Muscle of leg (tissue), 11 donors: Measurements from ENCODE around the gene SNURF. TPM values are rescaled to one million over a fixed set of nuclear protein-coding genes. Genes with fewer than 3 reads are reported as not detected.
"Not testable (repeated sequence)": the region's sequence is repeated elsewhere in the genome, so short reads cannot be mapped to it uniquely, and the experiment has no call there.

ENCODE experiments used
- DNase-seq: peaks from one replicate; pipeline ENCODE4 v3.0.0; 2013
- H3K27ac ChIP-seq: one replicate; pipeline ENCODE4 v1.5.1; 2013; ENCODE audit warnings: mild to moderate bottlenecking, low read length, control low read depth
- H3K27me3 ChIP-seq: one replicate; pipeline ENCODE4 v1.6.1; 2013; ENCODE audit warnings: low read length; ENCODE audit not compliant: control insufficient read depth, insufficient read depth
- H3K36me3 ChIP-seq: one replicate; pipeline ENCODE4 v1.6.1; 2013; ENCODE audit warnings: low read length; ENCODE audit not compliant: control insufficient read depth, insufficient read depth
- H3K4me1 ChIP-seq: one replicate; pipeline ENCODE4 v1.6.1; 2013; ENCODE audit warnings: low read length; ENCODE audit not compliant: control insufficient read depth, insufficient read depth
- H3K4me3 ChIP-seq: one replicate; pipeline ENCODE4 v1.5.1; 2013; ENCODE audit warnings: low read length, control low read depth
- H3K9me3 ChIP-seq: replicated peaks from 2 replicates; pipeline ENCODE4 v1.6.1; 2013; ENCODE audit warnings: low read depth, low read length; ENCODE audit not compliant: control insufficient read depth
- WGBS: methylation state at CpG from one replicate; pipeline ENCODE4 v1.1.5; 2013; ENCODE audit warnings: missing lambda C conversion rate; ENCODE audit not compliant: insufficient coverage; 5-methylcytosine and 5-hydroxymethylcytosine counted together
- polyA plus RNA-seq, 8 donors: library from polyadenylated mRNA; unstranded; fragments of 120-200 nt; gene quantifications; one replicate each; pipeline versions ENCODE4 v1.2.1 to v1.2.3, GENCODE V29; 2013; ENCODE audit warnings: inconsistent platforms in 1 of 8, low replicate concordance in 1 of 8; ENCODE audit not compliant: insufficient read length in 8 of 8, insufficient read depth in 1 of 8
- total RNA-seq: library from RNA; stranded (reverse); fragments of 120-200 nt; gene quantifications from one replicate; pipeline ENCODE4 v1.2.4, GENCODE V29; 2013

SNURF gene
- total and polyA plus RNA-seq, 9 donors: 8.4 to 37.9 (median 16.7) TPM

DNA sequence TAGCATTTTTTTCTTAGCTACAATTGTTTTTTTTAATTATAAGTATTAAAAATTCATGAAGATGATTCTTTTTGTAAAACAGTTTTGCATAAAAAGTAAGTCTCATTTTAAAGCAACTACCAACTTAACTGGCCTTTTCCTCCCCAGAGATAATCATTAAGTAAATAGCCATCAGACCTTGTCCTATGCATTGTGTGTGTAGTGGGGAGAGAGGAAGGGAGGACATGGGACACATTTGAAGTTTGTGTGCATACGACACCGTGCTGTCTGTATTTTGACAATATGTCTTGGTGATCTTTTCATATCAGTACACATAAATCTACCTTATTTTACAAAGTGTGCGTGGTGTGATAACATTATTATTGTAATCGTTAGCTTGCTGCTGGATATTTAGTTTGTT, 8.1 kb downstream of the SNURF start:
- H3K36me3 ChIP-seq: peaks cover 15% of the 10 kb centered on the region
- WGBS: no CpG with 5 or more reads among the region's 4 CpGs
- no peak for DNase-seq
- H3K4me1 ChIP-seq: no peaks in the 10 kb centered on the region
- H3K27me3 ChIP-seq: no peaks in the 10 kb centered on the region
- peaks cover 5% of the 10 kb centered on the region for H3K9me3 ChIP-seq
- no peak overlapping the region for H3K4me3 ChIP-seq
- no peak overlapping the region for H3K27ac ChIP-seq

DNA sequence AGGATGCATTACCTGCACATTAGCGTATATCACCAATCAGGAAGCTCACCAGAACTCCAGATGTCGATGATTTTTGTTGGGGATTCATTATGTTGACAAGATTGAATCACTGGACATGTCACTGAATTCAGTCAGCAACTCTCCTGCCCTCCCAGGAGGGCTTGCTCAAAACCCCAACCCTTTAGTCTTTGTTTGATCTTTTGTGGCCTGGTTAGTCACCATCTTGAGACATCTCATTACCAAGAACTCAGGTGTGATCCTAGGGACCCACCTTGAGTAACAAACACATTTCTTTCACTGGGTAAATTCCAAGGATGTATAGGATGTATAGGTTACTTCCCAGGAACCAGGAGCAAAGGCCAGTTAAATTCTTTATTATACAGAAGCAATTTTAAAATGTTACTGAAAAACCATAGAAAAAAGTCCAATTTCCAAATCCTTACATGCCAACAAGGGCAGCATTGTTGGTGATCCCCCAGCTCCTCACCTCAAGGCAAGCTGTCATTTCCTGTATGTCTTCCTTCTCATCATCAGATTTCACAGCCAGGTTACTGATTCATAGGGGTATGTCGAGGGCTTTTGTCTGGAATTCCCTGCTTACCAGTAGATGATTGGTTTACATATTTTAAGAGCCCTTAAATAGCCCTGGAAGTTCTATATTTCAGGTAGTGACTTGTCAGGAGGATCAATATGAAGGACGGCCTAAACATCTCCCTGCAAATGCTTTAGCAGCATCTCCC, 11.7 kb downstream of the SNURF start:
- H3K9me3 ChIP-seq: peaks cover 5% of the 10 kb centered on the region
- H3K4me3 ChIP-seq: no peak overlapping the region
- no peak for DNase-seq
- H3K36me3 ChIP-seq: peaks cover 15% of the 10 kb centered on the region
- no CpG with 5 or more reads among the region's 4 CpGs for WGBS
- H3K4me1 ChIP-seq: no peaks in the 10 kb centered on the region
- H3K27me3 ChIP-seq: no peaks in the 10 kb centered on the region
- no peak overlapping the region for H3K27ac ChIP-seq

- peaks cover 5% of the 10 kb centered on the region for H3K9me3 ChIP-seq
- WGBS: no CpG with 5 or more reads among the region's 3 CpGs
- no peak overlapping the region for H3K4me3 ChIP-seq
- no peaks in the 10 kb centered on the region for H3K4me1 ChIP-seq
- H3K36me3 ChIP-seq: peaks cover 21% of the 10 kb centered on the region
- no peak for DNase-seq
- H3K27ac ChIP-seq: no peak overlapping the region
- no peaks in the 10 kb centered on the region for H3K27me3 ChIP-seq
Observed at GRCh38 chr15:24971052-24971451, 16.3 kb downstream of the SNURF start.

DNA sequence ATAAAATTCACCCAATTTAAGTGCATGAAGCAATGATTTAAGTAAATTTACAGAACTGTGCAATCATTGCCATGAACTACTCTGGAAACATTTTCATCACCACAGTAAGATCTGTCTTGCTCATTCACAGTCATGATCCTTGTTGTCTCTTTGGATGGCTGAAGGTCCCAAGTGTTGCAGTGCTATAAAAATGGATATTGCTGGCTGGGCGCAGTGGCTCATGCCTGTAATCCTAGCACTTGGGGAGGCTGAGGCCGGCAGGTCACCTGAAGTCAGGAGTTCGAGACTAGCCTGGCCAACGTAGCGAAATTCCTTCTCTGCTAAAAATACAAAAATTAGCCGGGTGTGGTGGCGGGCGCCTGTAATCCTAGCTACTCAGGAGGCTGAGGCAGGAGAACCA, 17.0 kb downstream of the SNURF start:
- Histone ChIP-seq H3K9me3 (peaks cover 5% of the 10 kb centered on the region), H3K36me3 (peaks cover 19% of the 10 kb centered on the region), H3K27ac (no peak overlapping the region), H3K27me3 (no peaks in the 10 kb centered on the region), H3K4me3 (no peak overlapping the region), H3K4me1 (no peaks in the 10 kb centered on the region)
- DNase-seq: no peak
- 94% methylated on average over 6 of the region's 8 CpGs for WGBS

DNA sequence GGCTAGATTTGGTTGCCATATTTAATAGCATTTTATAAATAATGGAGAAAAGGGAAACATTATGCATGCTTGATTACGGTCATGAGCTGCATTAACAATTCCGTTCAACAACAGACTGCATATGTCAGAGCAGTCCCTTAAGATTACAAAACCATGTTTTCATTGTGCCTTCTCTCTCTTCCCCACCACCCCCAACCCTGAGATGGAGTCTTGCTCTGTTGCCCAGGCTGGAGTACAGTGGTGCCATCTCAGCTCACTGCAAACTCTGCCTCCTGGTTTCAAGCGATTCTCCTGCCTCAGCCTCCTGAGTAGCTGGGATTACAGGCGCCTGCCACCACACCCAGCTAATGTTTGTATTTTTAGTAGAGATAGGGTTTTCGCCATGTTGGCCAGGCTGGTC, 17.9 kb downstream of the SNURF start:
- H3K36me3 ChIP-seq: peaks cover 22% of the 10 kb centered on the region
- H3K27ac ChIP-seq: not testable (repeated sequence)
- WGBS: no CpG with 5 or more reads among the region's 5 CpGs

GRCh38 chr15:24976932-24977331, 22.1 kb downstream of the SNURF start:
- WGBS: 84% methylated on average over 3 of the region's 3 CpGs
- Histone ChIP-seq H3K9me3 (peaks cover 2% of the 10 kb centered on the region), H3K27me3 (no peaks in the 10 kb centered on the region), H3K4me1 (no peaks in the 10 kb centered on the region), H3K36me3 (peaks cover 27% of the 10 kb centered on the region), H3K4me3 (no peak overlapping the region), H3K27ac (no peak overlapping the region)
- no peak for DNase-seq

More for the DNA sequence above, 17.9 kb downstream of the SNURF start:
- H3K4me1 ChIP-seq, H3K4me3 ChIP-seq, H3K9me3 ChIP-seq, DNase-seq, H3K27me3 ChIP-seq: not testable (repeated sequence)

DNA sequence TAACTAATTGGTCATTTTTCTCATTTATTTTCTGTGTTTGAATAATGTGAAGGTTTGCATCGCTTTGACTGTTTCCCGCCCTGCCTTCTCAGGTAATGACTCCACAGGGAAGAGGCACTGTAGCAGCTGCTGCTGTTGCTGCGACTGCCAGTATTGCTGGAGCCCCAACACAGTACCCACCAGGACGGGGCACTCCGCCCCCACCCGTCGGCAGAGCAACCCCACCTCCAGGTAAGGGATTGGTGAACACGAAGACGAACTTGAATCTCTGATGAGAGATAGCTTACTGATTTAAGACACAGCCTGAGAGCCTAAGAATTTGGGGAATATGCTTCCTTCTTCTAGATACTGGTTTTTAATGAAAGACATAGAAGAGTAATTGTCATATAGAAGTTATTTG, 22.9 kb downstream of the SNURF start:
- Histone ChIP-seq H3K9me3 (peaks cover 2% of the 10 kb centered on the region), H3K36me3 (peaks cover 31% of the 10 kb centered on the region), H3K27ac (no peak overlapping the region), H3K27me3 (no peaks in the 10 kb centered on the region), H3K4me3 (no peak overlapping the region), H3K4me1 (no peaks in the 10 kb centered on the region)
- WGBS: 90% methylated on average over 2 of the region's 9 CpGs
- no peak for DNase-seq

- Histone ChIP-seq H3K9me3 (peaks cover 2% of the 10 kb centered on the region), H3K4me1 (no peaks in the 10 kb centered on the region), H3K27ac (no peak overlapping the region), H3K4me3 (no peak overlapping the region), H3K27me3 (no peaks in the 10 kb centered on the region), H3K36me3 (peaks cover 13% of the 10 kb centered on the region)
- 83% methylated on average over 1 of the region's 7 CpGs for WGBS
- no peak for DNase-seq
Observed at GRCh38 chr15:24985224-24985623, 30.4 kb downstream of the SNURF start.

GRCh38 chr15:24986653-24987052, 31.9 kb downstream of the SNURF start:
- Histone ChIP-seq H3K4me1 (no peaks in the 10 kb centered on the region), H3K4me3 (no peak overlapping the region), H3K36me3 (peaks cover 13% of the 10 kb centered on the region), H3K27ac (no peak overlapping the region), H3K27me3 (no peaks in the 10 kb centered on the region), H3K9me3 (peaks cover 1% of the 10 kb centered on the region)
- DNase-seq: no peak
- 91% methylated on average over 5 of the region's 6 CpGs for WGBS
